GM12892 (cell line): ENCODE results near the gene PARVB.
A peak's percentile ranks its signal among the peaks of the same experiment; 100 is the strongest.

Experiments
- POLR2A ChIP-seq: IDR thresholded peaks from 2 replicates; pipeline ENCODE4 v1.6.1; 2011; ENCODE audit warnings: low read depth, low read length, control low read depth
- POLR2AphosphoS5 ChIP-seq: IDR thresholded peaks from 2 replicates; pipeline ENCODE4 v1.6.1; 2011; ENCODE audit warnings: low read depth, low read length, control low read depth
- TAF1 ChIP-seq: IDR thresholded peaks from 2 replicates; pipeline ENCODE4 v1.6.1; 2011; ENCODE audit warnings: low read depth, mild to moderate bottlenecking, control low read depth, low read length, borderline replicate concordance

- peak; percentile 87 for TF ChIP-seq POLR2AphosphoS5
- TF ChIP-seq POLR2A = peak; percentile 88
- no peak for TF ChIP-seq TAF1
Observed at GRCh38 chr22:44025171-44026065, 1.3 kb downstream of the PARVB start.
